B cell (primary cell): ENCODE results near the gene EHF. TPM values are rescaled to one million over a fixed set of nuclear protein-coding genes. Genes with fewer than 3 reads are reported as not detected.

Experiments used
- ATAC-seq: fragments of 200-7000 bp; cut with Tn5 transposase; one replicate; pipeline ENCODE4 v1.10.0; 2021; ENCODE audit warnings: low read depth, mild to moderate bottlenecking, moderate number of reproducible peaks, moderate library complexity
- CTCF ChIA-PET: fragments of 350-600 bp; sonication (Branson Sonifier 250); formaldehyde crosslinking; loops from one replicate; lab custom pipeline; 2021; ENCODE audit warnings: antibody characterized with exemption, inconsistent platforms; lab: Charles Lee
- POLR2A ChIA-PET: fragments of 350-600 bp; sonication (Branson Sonifier 250); formaldehyde crosslinking; loops from one replicate; lab custom pipeline; 2021; ENCODE audit warnings: antibody characterized with exemption; lab: Charles Lee
- DNase-seq: peaks from one replicate; pipeline ENCODE4 v3.0.0; 2013
- H2AFZ ChIP-seq: 2 replicates; pipeline ENCODE4 v1.6.1; 2012; ENCODE audit warnings: mild to moderate bottlenecking, low read depth, low read length; ENCODE audit not compliant: insufficient read depth, poor library complexity, severe bottlenecking
- H3K27ac ChIP-seq, 2 donors: 1 replicate in 1 of 2; 2 replicates in 1 of 2; pipeline ENCODE4 v1.5.1; 2012 to 2013; ENCODE audit warnings: low read length in 2 of 2, mild to moderate bottlenecking in 2 of 2, moderate library complexity in 1 of 2
- H3K27me3 ChIP-seq, 4 experiments: fragments of 200-600 bp in 1 of 4; sonication (generic) in 1 of 4; replicated peaks in 1 of 4; 1 replicate in 2 of 4; 2 replicates in 2 of 4; pipeline versions ENCODE4 v1.6.1 to v1.7.0; 2013 to 2016; ENCODE audit warnings: low read length in 3 of 4, mild to moderate bottlenecking in 2 of 4, mixed read lengths in 1 of 4, moderate library complexity in 1 of 4; ENCODE audit not compliant: insufficient read depth in 4 of 4, control insufficient read depth in 3 of 4; ENCODE audit errors: control extremely low read depth in 1 of 4
- H3K36me3 ChIP-seq, 2 experiments: replicated peaks in 1 of 2; 1 replicate in 1 of 2; 2 replicates in 1 of 2; pipeline versions ENCODE4 v1.6.1 to v1.7.1; 2013; ENCODE audit warnings: low read length in 1 of 2; ENCODE audit not compliant: insufficient read depth in 2 of 2, control insufficient read depth in 1 of 2; ENCODE audit errors: control extremely low read depth in 1 of 2, extremely low read depth in 1 of 2
- H3K4me1 ChIP-seq, 2 donors: fragments of 200-600 bp in 1 of 2; sonication (generic) in 1 of 2; 1 replicate in 1 of 2; 2 replicates in 1 of 2; pipeline versions ENCODE4 v1.5.1 to v1.6.1; 2013 to 2017; ENCODE audit warnings: low read length in 2 of 2; ENCODE audit not compliant: control insufficient read depth in 2 of 2, insufficient read depth in 2 of 2
- H3K4me2 ChIP-seq: replicated peaks from 2 replicates; pipeline ENCODE3; 2012; ENCODE audit warnings: mild to moderate bottlenecking, low read depth, low read length; ENCODE audit not compliant: poor library complexity, severe bottlenecking
- H3K4me3 ChIP-seq, 5 experiments: fragments of 200-600 bp in 1 of 5; sonication (generic) in 1 of 5; 1 replicate in 3 of 5; 2 replicates in 2 of 5; pipeline versions ENCODE4 v1.5.1 to v1.7.0; 2011 to 2016; ENCODE audit warnings: low read length in 4 of 5, mild to moderate bottlenecking in 4 of 5, low read depth in 2 of 5, control low read depth in 1 of 5, moderate library complexity in 1 of 5; ENCODE audit not compliant: insufficient read depth in 1 of 5; ENCODE audit errors: control extremely low read depth in 1 of 5, extremely low read depth in 1 of 5
- H3K79me2 ChIP-seq: fragments of 200-600 bp; sonication (generic); one replicate; pipeline ENCODE4 v1.6.0; 2016; ENCODE audit warnings: low read length; ENCODE audit not compliant: control insufficient read depth, insufficient read depth
- H3K9ac ChIP-seq: fragments of 200-600 bp; sonication (generic); 2 replicates; pipeline ENCODE4 v1.6.1; 2017; ENCODE audit warnings: mild to moderate bottlenecking, low read length, moderate library complexity
- H3K9me3 ChIP-seq, 3 donors: one replicate each; pipeline versions ENCODE4 v1.6.1 to v1.7.1; 2013; ENCODE audit warnings: low read length in 2 of 3; ENCODE audit not compliant: control insufficient read depth in 2 of 3, insufficient read depth in 1 of 3; ENCODE audit errors: control extremely low read depth in 1 of 3
- H4K20me1 ChIP-seq: 2 replicates; pipeline ENCODE4 v1.6.0; 2012; ENCODE audit warnings: mild to moderate bottlenecking, low read length; ENCODE audit not compliant: insufficient read depth, control insufficient read depth, poor library complexity, severe bottlenecking
- H3K27ac Mint-ChIP-seq: one replicate; pipeline ENCODE4 v1.8.0; 2021; ENCODE audit warnings: mixed read lengths
- H3K27me3 Mint-ChIP-seq: one replicate; pipeline ENCODE4 v1.8.0; 2021; ENCODE audit warnings: mixed read lengths
- H3K4me1 Mint-ChIP-seq: one replicate; pipeline ENCODE4 v1.8.0; 2021; ENCODE audit warnings: mixed read lengths
- H3K4me3 Mint-ChIP-seq: one replicate; pipeline ENCODE4 v1.8.0; 2021; ENCODE audit warnings: mixed read lengths
- H3K9me3 Mint-ChIP-seq: one replicate; pipeline ENCODE4 v1.8.0; 2022; ENCODE audit warnings: mixed read lengths; ENCODE audit not compliant: insufficient read depth
- CTCF ChIP-seq: fragments of 200-600 bp; IDR thresholded peaks from one replicate; pipeline ENCODE4 v1.8.0; 2022; ENCODE audit warnings: antibody characterized with exemption, mild to moderate bottlenecking
- EZH2 ChIP-seq: IDR thresholded peaks from 2 replicates; pipeline ENCODE4 v1.6.1; 2012; ENCODE audit warnings: borderline replicate concordance, low read depth, mild to moderate bottlenecking, moderate library complexity, low read length; ENCODE audit not compliant: insufficient read depth, poor library complexity, severe bottlenecking
- WGBS: methylation state at CpG from one replicate; pipeline ENCODE4 v1.1.5; 2013; ENCODE audit warnings: missing lambda C conversion rate; ENCODE audit not compliant: insufficient coverage; 5-methylcytosine and 5-hydroxymethylcytosine counted together
- intact Hi-C: fragments of 100-400 bp; cut with micrococcal nuclease; formaldehyde crosslinking; loops from one replicate; pipeline ENCODE4 v1.10.0; 2022
- polyA plus RNA-seq: library from polyadenylated mRNA; depleted of rRNA; stranded (reverse); fragments of >200 nt; gene quantifications from 2 replicates; pipeline ENCODE4 v1.2.3, GENCODE V29; 2012
- total RNA-seq, 2 donors: library from RNA; stranded (reverse); fragments of 120-200 nt in 1 of 2; gene quantifications; 1 replicate in 1 of 2; 2 replicates in 1 of 2; pipeline versions ENCODE4 v1.2.3 to v1.2.4, GENCODE V29; 2013 to 2022

EHF gene
- total and polyA plus RNA-seq, 2 donors (not counting 1 experiment from before 2014, with no cell fraction given): not detected

DNA sequence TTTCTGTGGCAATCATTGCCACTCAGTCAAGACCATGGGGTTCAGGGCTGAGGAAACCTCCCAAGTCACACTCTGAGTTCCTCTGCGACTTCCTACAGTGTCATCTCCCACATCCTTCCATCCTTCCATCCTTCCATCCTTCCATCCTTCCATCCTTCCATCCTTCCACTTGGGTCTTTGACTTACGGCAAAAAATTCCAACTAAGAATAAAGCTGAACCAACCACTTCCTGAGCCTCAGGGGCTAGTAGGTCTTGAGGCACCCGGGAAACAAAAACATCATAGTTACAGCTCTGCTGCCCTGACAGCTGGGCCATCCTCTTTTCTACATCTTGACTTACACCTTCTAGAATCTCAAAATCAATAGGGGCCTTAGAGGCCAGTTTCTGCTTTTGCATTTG lies 32.1 kb downstream of the EHF start:
- peak overlapping the region; percentile 45 for H3K4me2 ChIP-seq
- no peak overlapping the region for H3K4me3 ChIP-seq
- H3K4me1 ChIP-seq: peaks cover 39 to 48% of the 10 kb centered on the region in 2 donors
- H3K4me1 Mint-ChIP-seq: peaks cover 41% of the 10 kb centered on the region
- H3K79me2 ChIP-seq: no peaks in the 10 kb centered on the region
- H3K4me3 Mint-ChIP-seq: peak overlapping the region; percentile 68
- 74% methylated on average over 3 of the region's 3 CpGs for whole genome bisulfite sequencing
- CTCF ChIA-PET: interaction anchor here (1.2 to 4.8 kb wide), 6 partner anchors 10 to 237 kb away, joined by 3 to 34 read pairs (median 4); no protein-coding TSS in a partner anchor
- no peaks in the 10 kb centered on the region for H4K20me1 ChIP-seq
- H3K9ac ChIP-seq: no peak overlapping the region
- no peak overlapping the region for H3K27ac ChIP-seq
- no peaks in the 10 kb centered on the region for H3K27me3 Mint-ChIP-seq
- POLR2A ChIA-PET: no interaction called here
- intact Hi-C loops: loop anchor here (5.0 kb wide), 1 partner anchor 66 kb away; no protein-coding TSS in a partner anchor
- ATAC-seq: no peak
- H3K9me3 ChIP-seq: no peaks in the 10 kb centered on the region
- DNase-seq: no peak
- H3K36me3 ChIP-seq: no peaks in the 10 kb centered on the region
- H2AFZ ChIP-seq: no peak overlapping the region
- TF ChIP-seq CTCF (no peak), EZH2 (no peak)
- no peaks in the 10 kb centered on the region for H3K9me3 Mint-ChIP-seq
- H3K27ac Mint-ChIP-seq: peak overlapping the region; percentile 80
- no peaks in the 10 kb centered on the region for H3K27me3 ChIP-seq

DNA sequence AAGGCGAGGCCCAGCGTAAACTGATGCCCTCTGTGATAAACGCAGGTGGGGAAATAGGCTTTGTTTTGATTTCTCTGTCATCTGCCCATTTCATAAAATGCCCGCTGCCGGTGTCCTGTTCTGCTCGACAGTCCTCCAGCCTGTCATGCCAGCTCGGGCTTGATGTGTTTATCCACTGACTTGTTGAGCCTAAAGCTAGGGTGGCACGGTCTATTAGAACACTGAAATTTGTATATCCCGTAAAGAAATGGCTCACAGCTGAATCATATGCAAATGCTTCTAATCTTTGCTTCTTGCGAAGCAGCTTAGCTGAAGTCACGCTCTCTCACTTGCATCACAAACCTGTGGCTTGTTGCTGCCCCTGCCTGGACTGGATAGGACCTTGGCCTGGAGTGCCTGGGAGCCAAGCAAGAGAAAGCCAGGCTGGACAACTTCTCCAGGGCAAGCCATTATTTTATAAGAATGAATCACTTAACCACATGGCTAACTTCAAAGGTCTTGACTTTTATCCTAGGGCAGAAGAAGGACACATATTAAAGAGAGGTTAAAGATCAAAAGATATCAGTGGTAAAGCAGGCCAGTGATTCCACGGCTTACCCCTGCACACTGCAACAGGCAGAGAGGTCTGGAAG lies 33.1 kb downstream of the EHF start:
- DNase-seq (peak; percentile 22), ATAC-seq (peak; percentile 60)
- Mint-ChIP-seq H3K9me3 (no peaks in the 10 kb centered on the region), H3K4me1 (peaks cover 41% of the 10 kb centered on the region), H3K27me3 (peaks cover 4% of the 10 kb centered on the region), H3K4me3 (peak overlapping the region; percentile 75), H3K27ac (peak overlapping the region; percentile 83)
- H3K36me3 ChIP-seq: no peaks in the 10 kb centered on the region
- no peaks in the 10 kb centered on the region for H3K79me2 ChIP-seq
- 88% methylated on average over 12 of the region's 12 CpGs for WGBS
- TF ChIP-seq EZH2: no peak
- TF ChIP-seq CTCF: no peak
- peak overlapping the region; percentile 45 for H3K4me2 ChIP-seq
- no peaks in the 10 kb centered on the region for H4K20me1 ChIP-seq
- H3K4me3 ChIP-seq: no peak overlapping the region
- peak overlapping the region; percentile 14 for H2AFZ ChIP-seq
- H3K9ac ChIP-seq: no peak overlapping the region
- no peaks in the 10 kb centered on the region for H3K27me3 ChIP-seq
- no peaks in the 10 kb centered on the region for H3K9me3 ChIP-seq
- H3K4me1 ChIP-seq: peaks cover 39 to 48% of the 10 kb centered on the region in 2 donors
- intact Hi-C loops: loop anchor here (5.0 kb wide), 1 partner anchor 67 kb away; no protein-coding TSS in a partner anchor
- ChIA-PET CTCF (interaction anchor here (1.2 to 4.8 kb wide), 6 partner anchors 9 to 236 kb away, joined by 3 to 34 read pairs (median 4); no protein-coding TSS in a partner anchor), POLR2A (no interaction called here)
- H3K27ac ChIP-seq: no peak overlapping the region
